Sigmoid colon (tissue), 4 donors: ENCODE data around the gene KISS1.

Experiments used
- CTCF ChIP-seq, 4 experiments: fragments of 450-650 bp in 3 of 4; fragments of 200-600 bp in 1 of 4; IDR thresholded peaks; one replicate each; pipeline ENCODE4 v1.5.1; 2016 to 2019; ENCODE audit warnings: antibody characterized with exemption in 4 of 4, mild to moderate bottlenecking in 3 of 4, moderate library complexity in 2 of 4
- EP300 ChIP-seq, 4 donors: sonication (generic); formaldehyde crosslinking; IDR thresholded peaks; one replicate each; pipeline ENCODE4 v1.6.1; 2017; ENCODE audit warnings: antibody characterized with exemption in 4 of 4
- POLR2A ChIP-seq, 2 donors: fragments of 450-650 bp; IDR thresholded peaks; one replicate each; pipeline ENCODE4 v1.6.1; 2016; ENCODE audit warnings: antibody characterized with exemption in 2 of 2, mild to moderate bottlenecking in 2 of 2, moderate library complexity in 2 of 2
- POLR2AphosphoS5 ChIP-seq, 4 donors: sonication (generic); formaldehyde crosslinking; IDR thresholded peaks; one replicate each; pipeline ENCODE4 v1.6.1; 2017; ENCODE audit warnings: antibody characterized with exemption in 4 of 4

GRCh38 chr1:204204944-204205343, 8.7 kb upstream of the KISS1 start:
- no peak for TF ChIP-seq CTCF (IDR thresholded peaks at IDR 0.05)
- no peak for TF ChIP-seq POLR2A (IDR thresholded peaks at IDR 0.05)
- TF ChIP-seq POLR2AphosphoS5 (IDR thresholded peaks at IDR 0.05): no peak
- no peak for TF ChIP-seq EP300 (IDR thresholded peaks at IDR 0.05)
